H9 (cell line): ENCODE data around the gene PNPLA7. TPM values are rescaled to one million over a fixed set of nuclear protein-coding genes. Genes with fewer than 3 reads are reported as not detected.
"Not testable (repeated sequence)": the region's sequence is repeated elsewhere in the genome, so short reads cannot be mapped to it uniquely, and the experiment has no call there.

Experiments
- DNase-seq: peaks from one replicate; pipeline ENCODE4 v3.0.0-alpha.2; 2017
- H2AFZ ChIP-seq: one replicate; pipeline ENCODE4 v1.6.1; 2013; ENCODE audit warnings: mild to moderate bottlenecking, low read length, control low read depth, moderate library complexity
- H2AK5ac ChIP-seq: 2 replicates; pipeline ENCODE4 v1.6.1; 2013; ENCODE audit warnings: low read length, control low read depth, mixed read lengths; ENCODE audit not compliant: insufficient read length
- H2BK120ac ChIP-seq: one replicate; pipeline ENCODE4 v1.6.1; 2013; ENCODE audit warnings: low read depth, mild to moderate bottlenecking, low read length, control low read depth, inconsistent platforms; ENCODE audit not compliant: poor library complexity, severe bottlenecking
- H2BK12ac ChIP-seq: 2 replicates; pipeline ENCODE4 v1.6.1; 2013; ENCODE audit warnings: low read length, control low read depth, mixed read lengths, low read depth; ENCODE audit not compliant: insufficient read length
- H2BK15ac ChIP-seq: 2 replicates; pipeline ENCODE4 v1.6.1; 2013; ENCODE audit warnings: low read depth, low read length, control low read depth
- H2BK20ac ChIP-seq: one replicate; pipeline ENCODE4 v1.6.1; 2013; ENCODE audit warnings: low read depth, mild to moderate bottlenecking, low read length, control low read depth, inconsistent platforms; ENCODE audit not compliant: poor library complexity, severe bottlenecking
- H2BK5ac ChIP-seq: 2 replicates; pipeline ENCODE4 v1.6.1; 2013; ENCODE audit warnings: low read length, control low read depth, mixed read lengths; ENCODE audit not compliant: insufficient read length
- H3K14ac ChIP-seq: 2 replicates; pipeline ENCODE4 v1.6.1; 2013; ENCODE audit warnings: low read length, control low read depth; ENCODE audit not compliant: insufficient read depth
- H3K18ac ChIP-seq: 2 replicates; pipeline ENCODE4 v1.6.1; 2013; ENCODE audit warnings: low read depth, mild to moderate bottlenecking, mixed read lengths, low read length, control low read depth; ENCODE audit not compliant: insufficient read length
- H3K23ac ChIP-seq: 2 replicates; pipeline ENCODE4 v1.6.1; 2013; ENCODE audit warnings: low read length, control low read depth, mixed read lengths, low read depth; ENCODE audit not compliant: insufficient read length
- H3K23me2 ChIP-seq: 2 replicates; pipeline ENCODE4 v1.6.1; 2013; ENCODE audit warnings: low read depth, mild to moderate bottlenecking, mixed read lengths, low read length, control low read depth; ENCODE audit not compliant: insufficient read length, poor library complexity, severe bottlenecking
- H3K27ac ChIP-seq: 2 replicates; pipeline ENCODE4 v1.5.1; 2013; ENCODE audit warnings: low read length, control low read depth, mixed read lengths, low read depth; ENCODE audit not compliant: insufficient read length
- H3K27me3 ChIP-seq: 2 replicates; pipeline ENCODE4 v1.6.1; 2013; ENCODE audit warnings: low read length, control low read depth, inconsistent platforms; ENCODE audit not compliant: insufficient read depth
- H3K4ac ChIP-seq: 2 replicates; pipeline ENCODE4 v1.6.1; 2013; ENCODE audit warnings: low read depth, mild to moderate bottlenecking, control low read depth, inconsistent platforms, low read length, moderate library complexity
- H3K4me1 ChIP-seq: 2 replicates; pipeline ENCODE4 v1.6.1; 2013; ENCODE audit warnings: low read length, control low read depth, inconsistent platforms; ENCODE audit not compliant: insufficient read depth
- H3K4me2 ChIP-seq: 2 replicates; pipeline ENCODE4 v1.6.1; 2013; ENCODE audit warnings: low read length, control low read depth, mixed read lengths; ENCODE audit not compliant: insufficient read length, insufficient read depth
- H3K56ac ChIP-seq: 2 replicates; pipeline ENCODE4 v1.6.1; 2013; ENCODE audit warnings: low read depth, mild to moderate bottlenecking, mixed read lengths, low read length, control low read depth; ENCODE audit not compliant: insufficient read length
- H3K79me1 ChIP-seq: 2 replicates; pipeline ENCODE4 v1.6.1; 2013; ENCODE audit warnings: low read depth, mild to moderate bottlenecking, moderate library complexity, low read length, control low read depth, inconsistent platforms; ENCODE audit not compliant: insufficient read depth, poor library complexity, severe bottlenecking
- H3K79me2 ChIP-seq: 2 replicates; pipeline ENCODE4 v1.6.1; 2013; ENCODE audit warnings: low read length, control low read depth, inconsistent platforms; ENCODE audit not compliant: insufficient read depth
- H3K9ac ChIP-seq: 2 replicates; pipeline ENCODE4 v1.6.1; 2013; ENCODE audit warnings: low read length, control low read depth, mixed read lengths; ENCODE audit not compliant: insufficient read length; ENCODE audit errors: extremely low read depth
- H3K9me3 ChIP-seq: one replicate; pipeline ENCODE4 v1.6.1; 2013; ENCODE audit warnings: low read depth, low read length, inconsistent platforms; ENCODE audit not compliant: control insufficient read depth
- H3T11ph ChIP-seq: one replicate; pipeline ENCODE4 v1.6.1; 2013; ENCODE audit warnings: mild to moderate bottlenecking, low read length, control low read depth, inconsistent platforms
- H4K20me1 ChIP-seq: one replicate; pipeline ENCODE4 v1.6.1; 2013; ENCODE audit not compliant: control insufficient read depth, insufficient read length, insufficient read depth
- H4K5ac ChIP-seq: 2 replicates; pipeline ENCODE4 v1.6.1; 2013; ENCODE audit warnings: low read depth, mild to moderate bottlenecking, mixed read lengths, low read length, control low read depth; ENCODE audit not compliant: insufficient read length
- H4K8ac ChIP-seq: replicated peaks from 2 replicates; pipeline ENCODE4 v1.6.1; 2013; ENCODE audit warnings: low read length, control low read depth, mixed read lengths, low read depth; ENCODE audit not compliant: insufficient read length
- H4K91ac ChIP-seq: 2 replicates; pipeline ENCODE4 v1.6.1; 2013; ENCODE audit warnings: low read depth, mild to moderate bottlenecking, moderate library complexity, mixed read lengths, low read length, control low read depth; ENCODE audit not compliant: insufficient read length
- H3K27ac Mint-ChIP-seq, 3 experiments: 2 replicates in 2 of 3; 3 replicates in 1 of 3; pipeline ENCODE4 v1.8.0; 2020 to 2021; ENCODE audit warnings: mixed read lengths in 3 of 3, mild to moderate bottlenecking in 1 of 3, moderate library complexity in 1 of 3
- H3K27me3 Mint-ChIP-seq: 2 replicates; pipeline ENCODE4 v1.8.0; 2021; ENCODE audit warnings: low read depth, mild to moderate bottlenecking, moderate library complexity, mixed read lengths
- H3K36me3 Mint-ChIP-seq, 3 experiments: 2 replicates in 2 of 3; 3 replicates in 1 of 3; pipeline ENCODE4 v1.8.0; 2020 to 2021; ENCODE audit warnings: low read depth in 3 of 3, mixed read lengths in 3 of 3; ENCODE audit not compliant: insufficient read depth in 1 of 3
- H3K4me1 Mint-ChIP-seq, 2 experiments: 2 replicates each; pipeline ENCODE4 v1.8.0; 2020; ENCODE audit warnings: mixed read lengths in 2 of 2
- H3K4me3 Mint-ChIP-seq, 2 experiments: 2 replicates in 1 of 2; 3 replicates in 1 of 2; pipeline ENCODE4 v1.8.0; 2020 to 2021; ENCODE audit warnings: mild to moderate bottlenecking in 2 of 2, mixed read lengths in 2 of 2, moderate library complexity in 1 of 2
- H3K9me3 Mint-ChIP-seq, 2 experiments: 2 replicates in 1 of 2; 3 replicates in 1 of 2; pipeline ENCODE4 v1.8.0; 2020; ENCODE audit warnings: mild to moderate bottlenecking in 2 of 2, mixed read lengths in 2 of 2, moderate library complexity in 1 of 2
- CTCF ChIP-seq: fragments of 200-600 bp; sonication (generic); conservative IDR thresholded peaks from 3 replicates; pipeline ENCODE4 v1.8.0; 2021; ENCODE audit warnings: antibody characterized with exemption, mild to moderate bottlenecking
- WGBS: extraction: QIAGEN DNeasy Blood & Tissue Kit; methylation state at CpG from one replicate; pipeline ENCODE4 v1.1.7; 2013; ENCODE audit warnings: missing lambda C conversion rate, low lambda C conversion rate, mixed read lengths; ENCODE audit not compliant: insufficient read length; ENCODE audit errors: extremely low coverage; 5-methylcytosine and 5-hydroxymethylcytosine counted together
- total RNA-seq: library from RNA; stranded (reverse); gene quantifications from 2 replicates; pipeline ENCODE4 v1.2.1, GENCODE V29; 2021

PNPLA7 gene
- total RNA-seq, 1 experiment from 2014 or later: 1.8 TPM

- Histone ChIP-seq H3K4me1 (no peaks in the 10 kb centered on the region), H3K14ac (no peak overlapping the region), H4K20me1 (peaks cover 6% of the 10 kb centered on the region), H3K4ac (no peak overlapping the region), H3K79me2 (no peaks in the 10 kb centered on the region), H2BK120ac (no peak overlapping the region), H2BK15ac (no peak overlapping the region), H4K91ac (no peak overlapping the region), H4K8ac (no peak overlapping the region), H3K23ac (no peak overlapping the region), H2BK12ac (no peak overlapping the region), H3K9me3 (no peaks in the 10 kb centered on the region), H4K5ac (no peak overlapping the region), H3K56ac (no peak overlapping the region), H3K9ac (no peak overlapping the region), H3T11ph (no peak overlapping the region), H3K23me2 (no peaks in the 10 kb centered on the region), H3K4me2 (no peak overlapping the region), H3K18ac (no peak overlapping the region), H2AFZ (no peak overlapping the region), H3K27me3 (no peaks in the 10 kb centered on the region), H3K27ac (no peak overlapping the region), H3K79me1 (no peaks in the 10 kb centered on the region), H2BK20ac (no peak overlapping the region), H2BK5ac (no peak overlapping the region), H2AK5ac (no peak overlapping the region)
- DNase-seq: no peak
- peaks cover 0 to 30% (median 15%) of the 10 kb centered on the region in 3 experiments; a peak in 5 of 7 replicates for H3K36me3 Mint-ChIP-seq
- H3K4me3 Mint-ChIP-seq: no peak overlapping the region
- WGBS: no CpG with 5 or more reads among the region's 17 CpGs
- H3K27ac Mint-ChIP-seq: peak overlapping the region in 1 of 3 experiments; percentile 55; a peak in 1 of 7 replicates
- TF ChIP-seq CTCF: no peak
- peaks cover 5 to 14% of the 10 kb centered on the region in 2 experiments; a peak in 3 of 4 replicates for H3K4me1 Mint-ChIP-seq
- H3K9me3 Mint-ChIP-seq: no peaks in the 10 kb centered on the region
- 0 out of 2 replicates have a peak, but pooled peaks cover 2% of the 10 kb centered on the region for H3K27me3 Mint-ChIP-seq
Observed at GRCh38 chr9:137452006-137452760, 98.0 kb downstream of the PNPLA7 start.

GRCh38 chr9:137451264-137452005, 98.8 kb downstream of the PNPLA7 start:
- H4K5ac ChIP-seq, H4K91ac ChIP-seq, H2BK12ac ChIP-seq, H3K4ac ChIP-seq, H3K9me3 ChIP-seq, H3K4me3 Mint-ChIP-seq, H3T11ph ChIP-seq, DNase-seq, H2BK15ac ChIP-seq, H2BK5ac ChIP-seq, H3K56ac ChIP-seq, H3K27me3 Mint-ChIP-seq, H4K20me1 ChIP-seq, H3K27ac ChIP-seq, H3K79me1 ChIP-seq, H2BK20ac ChIP-seq, H2AFZ ChIP-seq, H3K4me2 ChIP-seq, H3K18ac ChIP-seq, H3K14ac ChIP-seq, H3K9me3 Mint-ChIP-seq, H3K79me2 ChIP-seq, H2AK5ac ChIP-seq, H2BK120ac ChIP-seq, H3K4me1 ChIP-seq, H3K27me3 ChIP-seq, H3K9ac ChIP-seq, H3K23ac ChIP-seq, H3K23me2 ChIP-seq, H4K8ac ChIP-seq: not testable (repeated sequence)
- H3K27ac Mint-ChIP-seq: peak overlapping the region in 1 of 3 experiments; percentile 55; a peak in 1 of 7 replicates
- H3K4me1 Mint-ChIP-seq: peaks cover 5 to 14% of the 10 kb centered on the region in 2 experiments; a peak in 3 of 4 replicates
- peaks cover 0 to 22% (median 10%) of the 10 kb centered on the region in 3 experiments; a peak in 5 of 7 replicates for H3K36me3 Mint-ChIP-seq
- no CpG with 5 or more reads among the region's 31 CpGs for WGBS
